Glomerular visceral epithelial cell (primary cell): ENCODE measurements around the gene KIAA1191.

Source experiments
- DNase-seq: peaks from one replicate; pipeline ENCODE4 v3.0.0-alpha.2; 2016; ENCODE audit errors: extremely low spot score

Gene KIAA1191

GRCh38 chr5:176389135-176390123 is 27.9 kb upstream of the KIAA1191 start:
- DNase-seq: no peak

- DNase-seq: peak; percentile 99
Measured at GRCh38 chr5:176388444-176389134, 27.0 kb upstream of the KIAA1191 start, which contains the start of the genes HIGD2A and NOP16. Gene HIGD2A, plus strand, starts transcription at chr5:176388751. Its CDS starts 69 bp downstream, at chr5:176388820. Gene NOP16, minus strand, starts transcription at chr5:176388598. Its CDS starts 59 bp downstream, at chr5:176388539.

GRCh38 chr5:176388003-176388443 is 26.5 kb upstream of the KIAA1191 start:
- peak; percentile 37 for DNase-seq

GRCh38 chr5:176387384-176387925 is 25.9 kb upstream of the KIAA1191 start:
- no peak for DNase-seq

- DNase-seq: no peak
Measured at GRCh38 chr5:176386491-176386890, 24.9 kb upstream of the KIAA1191 start.

- no peak for DNase-seq
Measured at GRCh38 chr5:176384991-176385390, 23.4 kb upstream of the KIAA1191 start.

GRCh38 chr5:176384366-176384930 is 22.9 kb upstream of the KIAA1191 start:
- no peak for DNase-seq

- DNase-seq: no peak
Measured at GRCh38 chr5:176383961-176384360, 22.4 kb upstream of the KIAA1191 start.

GRCh38 chr5:176383248-176383905 is 21.8 kb upstream of the KIAA1191 start:
- no peak for DNase-seq

GRCh38 chr5:176382721-176383120 is 21.2 kb upstream of the KIAA1191 start:
- DNase-seq: no peak

- DNase-seq: no peak
Measured at GRCh38 chr5:176381979-176382378, 20.4 kb upstream of the KIAA1191 start.

GRCh38 chr5:176381423-176381822 is 19.9 kb upstream of the KIAA1191 start:
- DNase-seq: no peak

- no peak for DNase-seq
Measured at GRCh38 chr5:176379881-176380280, 18.3 kb upstream of the KIAA1191 start.

- DNase-seq: no peak
Measured at GRCh38 chr5:176373100-176373818, 11.7 kb upstream of the KIAA1191 start.

GRCh38 chr5:176371621-176372539 is 10.3 kb upstream of the KIAA1191 start:
- no peak for DNase-seq

- DNase-seq: no peak
Measured at GRCh38 chr5:176369934-176370711, 8.6 kb upstream of the KIAA1191 start.

- DNase-seq: no peak
Measured at GRCh38 chr5:176368726-176369125, 7.2 kb upstream of the KIAA1191 start.

GRCh38 chr5:176366232-176366894 is 4.8 kb upstream of the KIAA1191 start:
- DNase-seq: no peak
